PC-3 (cell line): Measurements from ENCODE around the gene ZDHHC12.

Source experiments
- EZH2 ChIP-seq: fragments of 300-600 bp; sonication (generic); IDR thresholded peaks from one replicate; pipeline ENCODE4 v1.6.1; 2017; ENCODE audit warnings: antibody characterized with exemption, mild to moderate bottlenecking, low read length; ENCODE audit not compliant: unreplicated experiment
- EZH2phosphoT487 ChIP-seq: fragments of 300-600 bp; sonication (generic); IDR thresholded peaks from 2 replicates; pipeline ENCODE4 v1.6.1; 2018; ENCODE audit warnings: mild to moderate bottlenecking, antibody characterized with exemption, low read length, borderline replicate concordance
- TF ChIP-seq, protein P1 (sequence below): fragments of 300-600 bp; sonication (generic); conservative IDR thresholded peaks from 2 replicates; pipeline ENCODE4 v1.5.1; 2017; ENCODE audit warnings: antibody characterized with exemption, low read depth, mild to moderate bottlenecking, low read length

GRCh38 chr9:128718475-128718874 is 5.5 kb downstream of the ZDHHC12 start:
- TF ChIP-seq, protein P1, sequence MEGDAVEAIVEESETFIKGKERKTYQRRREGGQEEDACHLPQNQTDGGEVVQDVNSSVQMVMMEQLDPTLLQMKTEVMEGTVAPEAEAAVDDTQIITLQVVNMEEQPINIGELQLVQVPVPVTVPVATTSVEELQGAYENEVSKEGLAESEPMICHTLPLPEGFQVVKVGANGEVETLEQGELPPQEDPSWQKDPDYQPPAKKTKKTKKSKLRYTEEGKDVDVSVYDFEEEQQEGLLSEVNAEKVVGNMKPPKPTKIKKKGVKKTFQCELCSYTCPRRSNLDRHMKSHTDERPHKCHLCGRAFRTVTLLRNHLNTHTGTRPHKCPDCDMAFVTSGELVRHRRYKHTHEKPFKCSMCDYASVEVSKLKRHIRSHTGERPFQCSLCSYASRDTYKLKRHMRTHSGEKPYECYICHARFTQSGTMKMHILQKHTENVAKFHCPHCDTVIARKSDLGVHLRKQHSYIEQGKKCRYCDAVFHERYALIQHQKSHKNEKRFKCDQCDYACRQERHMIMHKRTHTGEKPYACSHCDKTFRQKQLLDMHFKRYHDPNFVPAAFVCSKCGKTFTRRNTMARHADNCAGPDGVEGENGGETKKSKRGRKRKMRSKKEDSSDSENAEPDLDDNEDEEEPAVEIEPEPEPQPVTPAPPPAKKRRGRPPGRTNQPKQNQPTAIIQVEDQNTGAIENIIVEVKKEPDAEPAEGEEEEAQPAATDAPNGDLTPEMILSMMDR, result no peak
- TF ChIP-seq EZH2phosphoT487 (no peak), EZH2 (no peak)
